ENCODE measurements around the gene FSHR.

Gene FSHR

GRCh38 chr2:49113046-49113445 is 41.3 kb downstream of the FSHR start:
- Histone ChIP-seq H3K4me3 (no peak overlapping the region), H3K36me3 (no peaks in the 10 kb centered on the region), H3K27me3 (no peaks in the 10 kb centered on the region), H3K4me1 (no peaks in the 10 kb centered on the region), H3K9me3 (no peaks in the 10 kb centered on the region), H3K27ac (no peak overlapping the region)
- TF ChIP-seq, protein P1, sequence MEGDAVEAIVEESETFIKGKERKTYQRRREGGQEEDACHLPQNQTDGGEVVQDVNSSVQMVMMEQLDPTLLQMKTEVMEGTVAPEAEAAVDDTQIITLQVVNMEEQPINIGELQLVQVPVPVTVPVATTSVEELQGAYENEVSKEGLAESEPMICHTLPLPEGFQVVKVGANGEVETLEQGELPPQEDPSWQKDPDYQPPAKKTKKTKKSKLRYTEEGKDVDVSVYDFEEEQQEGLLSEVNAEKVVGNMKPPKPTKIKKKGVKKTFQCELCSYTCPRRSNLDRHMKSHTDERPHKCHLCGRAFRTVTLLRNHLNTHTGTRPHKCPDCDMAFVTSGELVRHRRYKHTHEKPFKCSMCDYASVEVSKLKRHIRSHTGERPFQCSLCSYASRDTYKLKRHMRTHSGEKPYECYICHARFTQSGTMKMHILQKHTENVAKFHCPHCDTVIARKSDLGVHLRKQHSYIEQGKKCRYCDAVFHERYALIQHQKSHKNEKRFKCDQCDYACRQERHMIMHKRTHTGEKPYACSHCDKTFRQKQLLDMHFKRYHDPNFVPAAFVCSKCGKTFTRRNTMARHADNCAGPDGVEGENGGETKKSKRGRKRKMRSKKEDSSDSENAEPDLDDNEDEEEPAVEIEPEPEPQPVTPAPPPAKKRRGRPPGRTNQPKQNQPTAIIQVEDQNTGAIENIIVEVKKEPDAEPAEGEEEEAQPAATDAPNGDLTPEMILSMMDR (IDR thresholded peaks at IDR 0.05): no peak
- intact Hi-C loops (cut with DNase I; ENCODE audit: low total_unique reads): no loop called here
- no peak for DNase-seq

DNA sequence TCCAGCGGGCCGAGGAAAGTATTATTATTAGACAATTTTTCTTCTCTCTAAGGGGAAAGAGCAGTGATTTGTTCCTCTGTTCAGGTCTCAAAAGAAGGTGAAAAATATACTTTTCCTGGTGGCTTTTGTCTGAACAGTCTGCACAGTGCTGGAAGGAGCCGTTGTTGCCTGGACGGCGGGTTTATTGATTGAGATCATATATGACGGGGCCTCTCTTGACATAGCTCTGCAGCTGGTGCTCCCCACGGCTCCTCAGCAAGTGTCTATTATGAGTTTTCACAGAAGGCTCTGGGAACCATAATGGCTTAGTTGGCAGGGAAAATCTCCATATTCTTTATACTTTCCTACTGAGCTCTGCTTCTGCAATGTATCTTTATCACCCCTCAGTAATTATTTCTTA is 42.9 kb downstream of the FSHR start:
- H3K36me3 ChIP-seq: no peaks in the 10 kb centered on the region
- H3K27me3 ChIP-seq: no peaks in the 10 kb centered on the region
- intact Hi-C loops (cut with DNase I; ENCODE audit: low total_unique reads): no loop called here
- H3K4me1 ChIP-seq: no peaks in the 10 kb centered on the region
- DNase-seq: no peak
- no peak overlapping the region for H3K4me3 ChIP-seq
- no peaks in the 10 kb centered on the region for H3K9me3 ChIP-seq
- no peak overlapping the region for H3K27ac ChIP-seq
- TF ChIP-seq, protein P1 (IDR thresholded peaks at IDR 0.05): no peak

DNA sequence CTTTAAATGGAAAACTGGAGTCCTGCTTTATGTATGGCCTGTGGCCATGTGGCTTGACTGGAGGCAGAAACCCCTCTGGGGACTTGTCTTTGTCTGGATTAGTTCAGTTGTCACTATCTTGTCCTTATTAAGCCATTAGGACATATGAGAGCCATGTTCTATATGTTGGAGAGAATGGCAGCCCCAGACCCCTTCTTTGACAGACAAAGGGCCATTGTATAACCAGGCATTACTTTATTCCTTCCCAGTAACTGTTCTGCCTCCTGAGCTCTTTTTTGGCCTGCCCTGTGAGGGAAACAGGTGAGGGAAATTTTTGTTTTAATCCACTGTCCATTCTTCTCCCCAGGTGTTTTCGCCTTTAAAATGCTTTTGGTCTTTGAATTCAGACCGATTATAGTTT is 43.3 kb downstream of the FSHR start:
- DNase-seq: no peak
- H3K9me3 ChIP-seq: no peaks in the 10 kb centered on the region
- no peaks in the 10 kb centered on the region for H3K27me3 ChIP-seq
- no peak overlapping the region for H3K27ac ChIP-seq
- H3K4me1 ChIP-seq: no peaks in the 10 kb centered on the region
- TF ChIP-seq, protein P1 (IDR thresholded peaks at IDR 0.05): no peak
- intact Hi-C loops (cut with DNase I; ENCODE audit: low total_unique reads): no loop called here
- H3K36me3 ChIP-seq: no peaks in the 10 kb centered on the region
- no peak overlapping the region for H3K4me3 ChIP-seq

DNA sequence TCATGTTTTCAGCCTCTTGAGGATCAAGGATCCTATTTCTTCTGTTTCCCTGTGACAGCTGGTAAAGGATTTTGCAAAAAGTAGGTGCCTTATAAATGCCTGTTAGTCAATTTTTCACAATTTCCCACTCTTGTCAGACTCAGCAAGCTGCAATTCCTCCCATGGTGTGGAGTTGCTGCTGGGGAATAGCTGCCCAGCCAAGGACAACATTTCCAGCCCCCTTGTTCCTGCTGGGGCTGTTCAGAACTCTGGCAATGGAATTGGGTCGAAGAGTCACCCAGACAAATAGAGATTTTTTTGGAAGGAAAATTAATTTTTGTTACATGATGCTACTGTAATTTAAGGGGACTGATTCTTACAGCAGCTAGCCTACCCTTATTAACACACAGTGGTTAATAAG is 43.7 kb downstream of the FSHR start:
- no peak for DNase-seq
- Histone ChIP-seq H3K36me3 (no peaks in the 10 kb centered on the region), H3K27ac (no peak overlapping the region), H3K4me3 (no peak overlapping the region), H3K27me3 (no peaks in the 10 kb centered on the region), H3K9me3 (no peaks in the 10 kb centered on the region), H3K4me1 (no peaks in the 10 kb centered on the region)
- intact Hi-C loops (cut with DNase I; ENCODE audit: low total_unique reads): no loop called here
- TF ChIP-seq, protein P1 (IDR thresholded peaks at IDR 0.05): no peak

- intact Hi-C loops (cut with DNase I; ENCODE audit: low total_unique reads): no loop called here
- Histone ChIP-seq H3K36me3 (no peaks in the 10 kb centered on the region), H3K9me3 (no peaks in the 10 kb centered on the region), H3K4me1 (no peaks in the 10 kb centered on the region), H3K4me3 (no peak overlapping the region), H3K27ac (no peak overlapping the region), H3K27me3 (no peaks in the 10 kb centered on the region)
- TF ChIP-seq, protein P1 (IDR thresholded peaks at IDR 0.05): no peak
- DNase-seq: no peak
Measured at GRCh38 chr2:49108851-49109250, 45.5 kb downstream of the FSHR start.

GRCh38 chr2:49108436-49108835 is 45.9 kb downstream of the FSHR start:
- intact Hi-C loops (cut with DNase I; ENCODE audit: low total_unique reads): no loop called here
- Histone ChIP-seq H3K36me3 (no peaks in the 10 kb centered on the region), H3K27me3 (no peaks in the 10 kb centered on the region), H3K4me1 (no peaks in the 10 kb centered on the region), H3K27ac (no peak overlapping the region), H3K4me3 (no peak overlapping the region), H3K9me3 (no peaks in the 10 kb centered on the region)
- no peak for DNase-seq
- TF ChIP-seq, protein P1 (IDR thresholded peaks at IDR 0.05): no peak
